Measurements from ENCODE around the gene CEMP1.
"Not testable (repeated sequence)": the region's sequence is repeated elsewhere in the genome, so short reads cannot be mapped to it uniquely, and the experiment has no call there.

GRCh38 chr16:2580818-2581217 lies 49.6 kb upstream of the CEMP1 start:
- TF ChIP-seq CTCF (conservative IDR thresholded peaks at IDR 0.05; ENCODE audit: low read length); EZH2phosphoT487 (IDR thresholded peaks at IDR 0.05; ENCODE audit: borderline replicate concordance, low read depth, low read length): not testable (repeated sequence)
